ENCODE measurements around the gene AGAP3.

- no peak for TF ChIP-seq YY1 (IDR thresholded peaks at IDR 0.05; ENCODE audit: insufficient read depth, insufficient read length)
- TF ChIP-seq SUZ12 (IDR thresholded peaks at IDR 0.05; ENCODE audit: extremely low read depth, insufficient read depth, insufficient read length): no peak
Measured at GRCh38 chr7:151091431-151091830, 5.2 kb downstream of the AGAP3 start.
